Measurements from ENCODE around the gene C3orf18. TPM values are rescaled to one million over a fixed set of nuclear protein-coding genes. Genes with fewer than 3 reads are reported as not detected.

C3orf18 gene
- total RNA-seq: 10.0 and 10.8 TPM in 2 replicates

DNA sequence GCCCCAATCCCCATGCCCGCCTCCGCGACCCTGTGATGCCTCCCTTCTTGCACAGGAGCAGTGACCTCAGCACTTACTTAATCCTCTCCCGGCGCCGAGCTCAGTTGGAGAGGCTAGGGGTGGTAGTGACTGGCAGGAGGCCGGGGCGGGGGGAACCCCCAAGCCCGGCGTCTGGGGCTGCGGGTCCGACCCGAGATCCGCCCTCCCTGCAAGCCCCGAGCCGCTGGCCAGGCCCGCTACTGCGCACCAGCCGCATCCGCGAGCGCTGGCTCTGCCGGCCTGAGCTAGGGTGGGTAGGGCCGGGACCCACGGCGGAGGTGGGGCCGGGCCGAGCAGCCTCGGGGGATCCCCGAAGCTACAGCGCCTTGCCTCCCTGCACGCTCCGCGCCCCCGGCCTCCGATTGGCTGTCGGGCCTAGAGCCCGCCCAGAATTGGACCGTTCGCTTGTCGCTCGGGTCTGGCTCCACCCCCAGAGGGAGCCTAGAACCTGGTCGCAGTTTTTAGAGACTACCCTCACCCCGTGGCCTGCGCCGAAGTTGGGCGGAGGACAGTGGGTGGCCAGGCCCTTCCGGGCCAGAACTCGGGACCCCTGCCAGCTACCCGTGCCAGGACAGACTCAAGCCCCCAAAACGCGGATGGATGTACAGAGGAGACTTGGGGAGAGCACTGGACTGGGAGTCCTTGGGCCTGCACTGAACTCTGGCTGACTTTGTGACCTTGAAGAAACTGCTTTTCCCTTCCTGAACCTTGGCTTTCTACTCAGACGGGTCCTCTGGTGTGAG, at the start of gene C3orf18:
TSS of gene C3orf18 (minus strand) at position 362 of the 782 bp plus-strand sequence. CDS start 2,048 bp downstream, outside the sequence.

DNA sequence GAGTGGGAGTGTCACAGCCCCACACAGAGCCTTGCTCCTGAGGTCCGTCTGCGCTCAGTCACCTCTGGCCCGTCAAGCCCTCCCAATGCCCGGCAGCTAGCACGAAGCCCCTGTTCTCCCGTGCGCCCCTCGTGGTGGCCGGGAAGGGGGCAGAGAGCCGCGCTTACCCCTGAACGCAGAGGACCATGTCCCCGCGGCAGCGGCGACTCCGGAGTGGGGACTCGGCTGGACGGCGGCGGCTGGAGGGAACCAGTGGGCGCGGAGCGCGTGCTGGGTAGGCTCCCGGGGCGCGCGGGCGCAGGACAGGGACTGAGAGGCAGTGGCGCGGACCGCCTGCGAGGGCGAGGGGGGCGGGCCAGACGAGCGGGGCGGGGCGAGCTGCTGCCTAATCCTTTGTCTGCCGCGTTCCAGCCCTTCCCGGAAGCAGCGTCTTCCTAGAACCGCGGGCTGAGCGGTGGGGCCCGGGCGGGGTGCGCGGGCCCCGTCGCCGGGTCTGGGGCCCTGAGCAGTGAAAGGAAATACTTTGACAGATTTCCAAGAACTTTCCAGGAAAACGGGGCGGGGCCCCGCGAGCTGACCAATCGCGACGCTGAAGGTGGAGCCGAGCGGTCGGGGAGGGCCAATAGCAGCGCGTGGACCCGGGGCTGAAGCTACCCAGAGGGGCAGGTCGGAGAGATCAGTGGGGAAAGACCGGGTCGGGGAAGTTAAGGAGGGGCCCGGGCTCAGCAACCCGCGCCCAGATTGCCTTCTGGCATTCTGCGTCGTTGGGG, 44.1 kb upstream of the C3orf18 start, which contains the start of gene CISH:
TSS of gene CISH (minus strand) at position 311 of the 770 bp plus-strand sequence. CDS start at position 187, 124 bp downstream.

DNA sequence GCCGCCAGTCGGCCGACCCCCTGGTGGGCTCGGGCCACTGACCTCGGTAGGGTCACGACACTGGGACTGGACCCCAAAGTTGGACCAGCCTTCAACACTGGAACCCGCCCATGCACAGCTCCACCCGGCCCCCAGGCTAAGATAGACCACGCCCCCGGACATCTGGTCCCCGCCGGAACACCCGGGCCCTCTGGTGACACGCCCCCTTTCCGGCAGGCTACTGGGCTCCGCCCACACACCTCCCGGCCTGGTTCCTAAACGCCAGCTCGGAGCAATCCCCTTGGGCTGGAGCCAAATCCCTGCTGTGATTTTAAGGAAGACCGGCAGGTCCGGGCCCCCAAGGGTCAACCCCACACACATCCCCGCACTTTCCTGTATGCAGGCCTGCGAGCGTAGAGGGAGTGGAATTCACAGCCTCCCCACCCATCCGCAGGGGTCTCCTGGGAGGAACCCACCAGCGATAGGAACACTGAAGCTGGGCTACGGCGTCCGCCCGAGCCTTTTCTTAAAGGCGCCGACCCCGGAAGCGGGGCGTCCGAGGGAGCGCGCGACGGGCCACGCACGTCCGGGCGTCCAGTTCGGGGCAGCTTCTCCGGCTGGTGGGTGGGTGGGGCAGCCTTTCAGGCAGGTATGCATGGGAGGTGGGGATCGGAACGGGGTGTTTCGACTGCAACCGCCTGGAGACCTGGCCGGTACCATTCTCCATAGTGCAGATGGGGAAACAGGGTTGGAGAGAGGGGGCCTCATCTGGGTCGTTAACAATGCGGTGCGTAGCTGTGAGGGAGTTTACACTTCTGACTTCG, 1.6 kb upstream of the C3orf18 start, which contains the start of gene HEMK1:
TSS of gene HEMK1 (plus strand) at position 576 of the 803 bp plus-strand sequence. CDS start 1,583 bp downstream, outside the sequence.

Other genes starting within 250 kb of the C3orf18 start
- 59.3 and 80.8 TPM in 2 replicates for gene HYAL2, start 245.0 kb downstream of the C3orf18 start, total RNA-seq
- gene TUSC2, start 239.5 kb downstream of the C3orf18 start, total RNA-seq: 14.5 and 30.7 TPM in 2 replicates
- 41.5 and 43.5 TPM in 2 replicates for gene RASSF1, start 226.9 kb downstream of the C3orf18 start, total RNA-seq
- 0.34 and 1.1 TPM in 2 replicates for gene ZMYND10, start 222.0 kb downstream of the C3orf18 start, total RNA-seq
- gene NPRL2, start 217.0 kb downstream of the C3orf18 start, total RNA-seq: 12.1 and 13.2 TPM in 2 replicates
- gene CYB561D2, start 216.9 kb downstream of the C3orf18 start, total RNA-seq: 20.8 and 35.2 TPM in 2 replicates
- gene TMEM115, start 208.2 kb downstream of the C3orf18 start, total RNA-seq: 69.1 and 93.9 TPM in 2 replicates
- 0.12 TPM in 1 of 2 replicates, not detected in the other for gene CACNA2D2, start 64.1 kb downstream of the C3orf18 start, total RNA-seq
- gene HEMK1, start 1.8 kb upstream of the C3orf18 start, total RNA-seq: 7.5 and 14.1 TPM in 2 replicates
- gene CISH, start 44.0 kb upstream of the C3orf18 start, total RNA-seq: 3.1 and 5.0 TPM in 2 replicates
- 22.2 and 30.9 TPM in 2 replicates for gene MAPKAPK3, start 49.4 kb upstream of the C3orf18 start, total RNA-seq
- gene DOCK3, start 107.2 kb upstream of the C3orf18 start, total RNA-seq: under 0.01 and 0.12 TPM in 2 replicates